HepG2 (cell line): ENCODE results near the gene ZC3H7B. TPM values are rescaled to one million over a fixed set of nuclear protein-coding genes. Genes with fewer than 3 reads are reported as not detected.

Source experiments
- ATAC-seq: fragments of 200-7000 bp; cut with Tn5 transposase; 3 replicates; pipeline ENCODE4 v1.9.1; 2020; ENCODE audit warnings: mild to moderate bottlenecking, moderate library complexity
- BruUV-seq: library from RNA; stranded (reverse); fragments of 400-500 nt; replicated peaks from 2 replicates; lab custom pipeline; 2021; lab: Mats Ljungman, UMichigan
- CTCF ChIA-PET: fragments of 300-600 bp; formaldehyde crosslinking; extraction: SDS; loops from one replicate; lab custom pipeline; 2021; ENCODE audit warnings: low total read pairs, inconsistent platforms, low intra/inter-chr PET ratio; lab: Yijun Ruan, JAX
- POLR2A ChIA-PET: fragments of 350-600 bp; sonication (Branson Sonifier 250); formaldehyde crosslinking; loops from one replicate; lab custom pipeline; 2020; ENCODE audit warnings: antibody characterized with exemption, inconsistent platforms; lab: Yijun Ruan, JAX
- DNase-seq: peaks from one replicate; pipeline ENCODE4 v3.0.0-alpha.2; 2015; ENCODE audit warnings: low spot score
- FAIRE-seq: peaks from 3 replicates; lab custom pipeline; 2011; peaks lifted over from hg19 to GRCh38; lab: Jason Lieb, UNC
- H2AFZ ChIP-seq: one replicate; pipeline ENCODE4 v1.6.1; 2011; ENCODE audit warnings: low read length, inconsistent platforms
- H3K27ac ChIP-seq: fragments of 300-600 bp; 3 replicates; pipeline ENCODE4 v1.8.0; 2011; ENCODE audit warnings: mixed run types, mild to moderate bottlenecking, mixed read lengths, low read length, inconsistent platforms; ENCODE audit not compliant: insufficient read depth; ENCODE audit errors: extremely low read length
- H3K27me3 ChIP-seq, 2 experiments: fragments of 200-600 bp in 1 of 2; 2 replicates in 1 of 2; 3 replicates in 1 of 2; pipeline versions ENCODE4 v1.6.0 to v1.8.0; 2011; ENCODE audit warnings: low read length in 2 of 2, mild to moderate bottlenecking in 2 of 2, moderate library complexity in 2 of 2, inconsistent platforms in 1 of 2; ENCODE audit not compliant: insufficient read depth in 2 of 2, control insufficient read depth in 1 of 2
- H3K36me3 ChIP-seq, 2 experiments: fragments of 200-600 bp in 1 of 2; replicated peaks in 1 of 2; 2 replicates in 1 of 2; 3 replicates in 1 of 2; pipeline versions ENCODE4 v1.5.1 to v1.8.0; 2011; ENCODE audit warnings: low read length in 2 of 2, inconsistent platforms in 1 of 2; ENCODE audit not compliant: insufficient read depth in 2 of 2, control insufficient read depth in 1 of 2
- H3K4me1 ChIP-seq: 2 replicates; pipeline ENCODE4 v1.5.1; 2012; ENCODE audit warnings: low read length, inconsistent platforms; ENCODE audit not compliant: insufficient read depth
- H3K4me2 ChIP-seq: 2 replicates; pipeline ENCODE4 v1.6.0; 2011; ENCODE audit warnings: low read depth, low read length, inconsistent platforms
- H3K4me3 ChIP-seq, 3 experiments: fragments of 200-600 bp in 1 of 3; sonication (generic), shearing (Covaris generic) in 1 of 3; replicated peaks in 1 of 3; 2 replicates each; pipeline ENCODE4 v1.5.1; 2011 to 2016; ENCODE audit warnings: low read length in 3 of 3, inconsistent platforms in 2 of 3, low read depth in 2 of 3, mild to moderate bottlenecking in 2 of 3, control low read depth in 1 of 3, mixed read lengths in 1 of 3; ENCODE audit not compliant: insufficient read depth in 1 of 3
- H3K79me2 ChIP-seq: one replicate; pipeline ENCODE4 v1.6.1; 2011; ENCODE audit warnings: low read length, inconsistent platforms; ENCODE audit not compliant: insufficient read depth
- H3K9ac ChIP-seq: 2 replicates; pipeline ENCODE4 v1.6.0; 2011; ENCODE audit warnings: mild to moderate bottlenecking, low read depth, low read length, inconsistent platforms; ENCODE audit not compliant: insufficient read depth
- H3K9me3 ChIP-seq: 2 replicates; pipeline ENCODE4 v1.5.1; 2012; ENCODE audit warnings: mild to moderate bottlenecking, low read length
- H4K20me1 ChIP-seq: 2 replicates; pipeline ENCODE4 v1.6.0; 2011; ENCODE audit warnings: inconsistent platforms, mild to moderate bottlenecking, low read length, moderate library complexity; ENCODE audit not compliant: insufficient read depth
- EP300 ChIP-seq, 3 experiments: sonication (generic) in 1 of 3; formaldehyde crosslinking in 1 of 3; IDR thresholded peaks; 2 replicates each; pipeline versions ENCODE4 v1.5.1 to v1.6.1; 2011 to 2020; ENCODE audit warnings: low read depth in 2 of 3, low read length in 2 of 3, borderline replicate concordance in 1 of 3, improper control_type of control experiment in 1 of 3, mild to moderate bottlenecking in 1 of 3, missing genetic modification reagents in 1 of 3, moderate library complexity in 1 of 3
- NR2F6 ChIP-seq, 2 experiments: IDR thresholded peaks; 2 replicates each; pipeline ENCODE4 v1.6.1; 2016; ENCODE audit warnings: antibody characterized with exemption in 1 of 2, mild to moderate bottlenecking in 1 of 2
- ZIK1 ChIP-seq: sonication (generic); formaldehyde crosslinking; IDR thresholded peaks from 2 replicates; pipeline ENCODE4 v1.5.0; 2020; ENCODE audit warnings: mild to moderate bottlenecking, low read depth, missing genetic modification reagents, borderline replicate concordance
- ZNF101 ChIP-seq: sonication (generic); formaldehyde crosslinking; IDR thresholded peaks from 2 replicates; pipeline ENCODE4 v1.4.0; 2020; ENCODE audit warnings: mild to moderate bottlenecking, low read depth, missing genetic modification reagents, borderline replicate concordance
- ZNF451 ChIP-seq: sonication (generic); formaldehyde crosslinking; IDR thresholded peaks from 2 replicates; pipeline ENCODE4 v1.5.0; 2020; ENCODE audit warnings: mild to moderate bottlenecking, missing genetic modification reagents
- ZNF530 ChIP-seq: sonication (generic); formaldehyde crosslinking; IDR thresholded peaks from 2 replicates; pipeline ENCODE4 v1.5.0; 2020; ENCODE audit warnings: low read depth, mild to moderate bottlenecking, missing genetic modification reagents
- ZNF792 ChIP-seq: IDR thresholded peaks from 2 replicates; pipeline ENCODE4 v1.6.1; 2016
- WGBS: methylation state at CpG from one replicate; pipeline ENCODE4 v1.1.6; 2017; ENCODE audit warnings: low lambda C conversion rate; 5-methylcytosine and 5-hydroxymethylcytosine counted together
- in situ Hi-C: cut with HindIII; loops from 2 replicates; pipeline ENCODE4 v1.10.0; 2017; ENCODE audit warnings: low pct_unique_long_range_greater_than_20kb; ENCODE audit not compliant: extremely low pct_ligation_motif_present
- intact Hi-C: fragments of 100-400 bp; cut with micrococcal nuclease; formaldehyde crosslinking; loops from one replicate; pipeline ENCODE4 v1.10.0; 2022; ENCODE audit not compliant: unreplicated experiment
- polyA plus RNA-seq, 8 experiments: library from polyadenylated mRNA; depleted of rRNA in 3 of 8; stranded (reverse) in 7 of 8; unstranded in 1 of 8; fragments of >200 nt; fragmentation: Illumina TruSeq in 4 of 8; extraction: Trizol in 4 of 8; gene quantifications; 2 replicates each; pipeline versions ENCODE4 v1.2.1 to v1.2.3, GENCODE V29; 2011 to 2016; ENCODE audit warnings: low read depth in 4 of 8, missing spikeins in 1 of 8, mixed read lengths in 1 of 8; ENCODE audit not compliant: insufficient read depth in 1 of 8
- total RNA-seq, 5 experiments: library from RNA; depleted of rRNA; stranded (reverse); fragments of >200 nt; fragmentation: Illumina TruSeq; extraction: Trizol; gene quantifications; 2 replicates each; pipeline ENCODE4 v1.2.3, GENCODE V29; 2016; ENCODE audit warnings: low read depth in 1 of 5
- TF ChIP-seq, protein P1 (sequence below): sonication (generic); formaldehyde crosslinking; IDR thresholded peaks from 2 replicates; pipeline ENCODE4 v1.5.1; 2020; ENCODE audit warnings: mild to moderate bottlenecking, missing genetic modification reagents, borderline replicate concordance
- TF ChIP-seq, protein P2 (sequence below): sonication (generic); formaldehyde crosslinking; IDR thresholded peaks from 2 replicates; pipeline ENCODE4 v1.4.0; 2020; ENCODE audit warnings: missing genetic modification reagents
- TF ChIP-seq, protein P3 (sequence below): sonication (generic); formaldehyde crosslinking; IDR thresholded peaks from 2 replicates; pipeline ENCODE4 v1.5.0; 2020; ENCODE audit warnings: mild to moderate bottlenecking, missing genetic modification reagents
- TF ChIP-seq, protein P4 (sequence below): sonication (generic); formaldehyde crosslinking; IDR thresholded peaks from 2 replicates; pipeline ENCODE4 v1.8.0; 2022; ENCODE audit warnings: mild to moderate bottlenecking, missing genetic modification reagents, moderate library complexity

ZC3H7B gene
- total and polyA plus RNA-seq, 2 of the 13 experiments (the other 11 are each of a cell fraction or from before 2014, with no cell fraction given), result 26.4 to 37.2 TPM

DNA sequence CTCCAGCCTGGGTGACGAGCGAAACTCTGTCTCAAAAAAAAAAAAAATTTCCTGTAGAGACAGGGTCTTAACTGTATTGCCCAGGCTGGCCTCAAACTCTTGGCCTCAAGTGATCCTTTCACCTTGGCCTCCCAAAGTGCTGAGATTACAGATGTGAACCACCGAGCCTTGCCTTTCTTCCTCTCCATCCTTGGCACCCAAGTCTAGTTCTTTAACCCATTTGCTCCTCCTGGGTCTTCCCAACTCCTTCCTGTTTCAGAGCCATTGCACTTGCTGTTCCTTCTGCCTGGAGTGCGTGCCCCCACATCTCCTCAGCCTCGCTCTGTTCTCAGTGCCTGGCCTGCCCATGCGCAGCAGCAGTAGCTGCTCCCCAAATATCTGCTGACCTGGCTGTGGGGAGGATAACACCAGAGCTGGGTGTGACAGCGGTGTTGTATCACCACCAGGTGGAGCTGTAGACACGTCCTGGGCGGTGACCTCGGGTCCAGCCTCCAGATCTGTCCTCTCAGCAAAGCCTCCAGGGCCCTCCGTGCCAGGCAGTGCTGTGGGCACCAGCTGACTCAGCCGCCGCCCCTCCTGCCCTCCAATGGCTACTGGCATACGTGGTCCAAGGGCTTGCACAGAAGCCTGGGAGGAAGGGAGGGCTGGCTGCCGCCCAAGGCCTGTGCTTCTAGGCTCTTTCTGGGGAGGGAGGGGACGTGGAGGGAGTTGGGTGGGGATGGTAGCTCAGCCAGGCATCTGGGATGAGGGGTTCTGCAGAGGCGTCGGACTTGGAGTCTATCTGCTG, 102.4 kb downstream of the ZC3H7B start:
- DNase-seq (peak; percentile 76), FAIRE-seq (peak; percentile 84), ATAC-seq (peak; percentile 92)
- ChIA-PET CTCF (interaction anchor here (1.5 to 3.5 kb wide), 4 partner anchors 97 to 130 kb away, joined by 5 to 37 read pairs (median 10); no protein-coding TSS in a partner anchor), POLR2A (interaction anchor here (0.5 to 3.3 kb wide), 8 partner anchors 15 to 123 kb away, joined by 3 to 31 read pairs (median 6); partner anchors contain the start of genes ACO2, PHF5A, TEF and TOB2)
- H3K4me1 ChIP-seq, result peaks cover 47% of the 10 kb centered on the region
- H3K4me2 ChIP-seq, result peak overlapping the region; percentile 59
- no peaks in the 10 kb centered on the region for H4K20me1 ChIP-seq
- no peak overlapping the region for H2AFZ ChIP-seq
- no TSS peak for BruUV-seq
- in situ Hi-C loops (loop anchor here (5.0 kb wide), 1 partner anchor 114 kb away; no protein-coding TSS in a partner anchor), intact Hi-C loops (loop anchor here (1.0 to 2.0 kb wide), 2 partner anchors 98 to 113 kb away; no protein-coding TSS in a partner anchor)
- WGBS, result 32% methylated on average over 13 of the region's 18 CpGs
- no peak overlapping the region for H3K9ac ChIP-seq
- H3K36me3 ChIP-seq, result no peaks in the 10 kb centered on the region
- no peaks in the 10 kb centered on the region for H3K9me3 ChIP-seq
- H3K4me3 ChIP-seq, result peak overlapping the region in 1 of 3 experiments; percentile 56; a peak in 1 of 6 replicates
- no peak overlapping the region for H3K27ac ChIP-seq
- H3K27me3 ChIP-seq, result no peaks in the 10 kb centered on the region
- H3K79me2 ChIP-seq, result no peaks in the 10 kb centered on the region
- TF ChIP-seq ZNF530 (CRISPR knock-in tag), result no peak
- no peak for TF ChIP-seq ZNF101 (CRISPR knock-in tag)
- TF ChIP-seq, protein P1, sequence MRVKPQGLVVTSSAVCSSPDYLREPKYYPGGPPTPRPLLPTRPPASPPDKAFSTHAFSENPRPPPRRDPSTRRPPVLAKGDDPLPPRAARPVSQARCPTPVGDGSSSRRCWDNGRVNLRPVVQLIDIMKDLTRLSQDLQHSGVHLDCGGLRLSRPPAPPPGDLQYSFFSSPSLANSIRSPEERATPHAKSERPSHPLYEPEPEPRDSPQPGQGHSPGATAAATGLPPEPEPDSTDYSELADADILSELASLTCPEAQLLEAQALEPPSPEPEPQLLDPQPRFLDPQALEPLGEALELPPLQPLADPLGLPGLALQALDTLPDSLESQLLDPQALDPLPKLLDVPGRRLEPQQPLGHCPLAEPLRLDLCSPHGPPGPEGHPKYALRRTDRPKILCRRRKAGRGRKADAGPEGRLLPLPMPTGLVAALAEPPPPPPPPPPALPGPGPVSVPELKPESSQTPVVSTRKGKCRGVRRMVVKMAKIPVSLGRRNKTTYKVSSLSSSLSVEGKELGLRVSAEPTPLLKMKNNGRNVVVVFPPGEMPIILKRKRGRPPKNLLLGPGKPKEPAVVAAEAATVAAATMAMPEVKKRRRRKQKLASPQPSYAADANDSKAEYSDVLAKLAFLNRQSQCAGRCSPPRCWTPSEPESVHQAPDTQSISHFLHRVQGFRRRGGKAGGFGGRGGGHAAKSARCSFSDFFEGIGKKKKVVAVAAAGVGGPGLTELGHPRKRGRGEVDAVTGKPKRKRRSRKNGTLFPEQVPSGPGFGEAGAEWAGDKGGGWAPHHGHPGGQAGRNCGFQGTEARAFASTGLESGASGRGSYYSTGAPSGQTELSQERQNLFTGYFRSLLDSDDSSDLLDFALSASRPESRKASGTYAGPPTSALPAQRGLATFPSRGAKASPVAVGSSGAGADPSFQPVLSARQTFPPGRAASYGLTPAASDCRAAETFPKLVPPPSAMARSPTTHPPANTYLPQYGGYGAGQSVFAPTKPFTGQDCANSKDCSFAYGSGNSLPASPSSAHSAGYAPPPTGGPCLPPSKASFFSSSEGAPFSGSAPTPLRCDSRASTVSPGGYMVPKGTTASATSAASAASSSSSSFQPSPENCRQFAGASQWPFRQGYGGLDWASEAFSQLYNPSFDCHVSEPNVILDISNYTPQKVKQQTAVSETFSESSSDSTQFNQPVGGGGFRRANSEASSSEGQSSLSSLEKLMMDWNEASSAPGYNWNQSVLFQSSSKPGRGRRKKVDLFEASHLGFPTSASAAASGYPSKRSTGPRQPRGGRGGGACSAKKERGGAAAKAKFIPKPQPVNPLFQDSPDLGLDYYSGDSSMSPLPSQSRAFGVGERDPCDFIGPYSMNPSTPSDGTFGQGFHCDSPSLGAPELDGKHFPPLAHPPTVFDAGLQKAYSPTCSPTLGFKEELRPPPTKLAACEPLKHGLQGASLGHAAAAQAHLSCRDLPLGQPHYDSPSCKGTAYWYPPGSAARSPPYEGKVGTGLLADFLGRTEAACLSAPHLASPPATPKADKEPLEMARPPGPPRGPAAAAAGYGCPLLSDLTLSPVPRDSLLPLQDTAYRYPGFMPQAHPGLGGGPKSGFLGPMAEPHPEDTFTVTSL (CRISPR knock-in tag), result no peak
- peak; percentile 44; the same call in 1 of the 2 replicates for TF ChIP-seq NR2F6 (IDR thresholded peaks at IDR 0.05)
- peak; percentile 77; the same call in 1 of the 2 replicates for TF ChIP-seq NR2F6 (CRISPR knock-in tag; IDR thresholded peaks at IDR 0.05)
- TF ChIP-seq, protein P2, sequence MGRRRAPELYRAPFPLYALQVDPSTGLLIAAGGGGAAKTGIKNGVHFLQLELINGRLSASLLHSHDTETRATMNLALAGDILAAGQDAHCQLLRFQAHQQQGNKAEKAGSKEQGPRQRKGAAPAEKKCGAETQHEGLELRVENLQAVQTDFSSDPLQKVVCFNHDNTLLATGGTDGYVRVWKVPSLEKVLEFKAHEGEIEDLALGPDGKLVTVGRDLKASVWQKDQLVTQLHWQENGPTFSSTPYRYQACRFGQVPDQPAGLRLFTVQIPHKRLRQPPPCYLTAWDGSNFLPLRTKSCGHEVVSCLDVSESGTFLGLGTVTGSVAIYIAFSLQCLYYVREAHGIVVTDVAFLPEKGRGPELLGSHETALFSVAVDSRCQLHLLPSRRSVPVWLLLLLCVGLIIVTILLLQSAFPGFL (CRISPR knock-in tag), result no peak
- TF ChIP-seq, protein P3, sequence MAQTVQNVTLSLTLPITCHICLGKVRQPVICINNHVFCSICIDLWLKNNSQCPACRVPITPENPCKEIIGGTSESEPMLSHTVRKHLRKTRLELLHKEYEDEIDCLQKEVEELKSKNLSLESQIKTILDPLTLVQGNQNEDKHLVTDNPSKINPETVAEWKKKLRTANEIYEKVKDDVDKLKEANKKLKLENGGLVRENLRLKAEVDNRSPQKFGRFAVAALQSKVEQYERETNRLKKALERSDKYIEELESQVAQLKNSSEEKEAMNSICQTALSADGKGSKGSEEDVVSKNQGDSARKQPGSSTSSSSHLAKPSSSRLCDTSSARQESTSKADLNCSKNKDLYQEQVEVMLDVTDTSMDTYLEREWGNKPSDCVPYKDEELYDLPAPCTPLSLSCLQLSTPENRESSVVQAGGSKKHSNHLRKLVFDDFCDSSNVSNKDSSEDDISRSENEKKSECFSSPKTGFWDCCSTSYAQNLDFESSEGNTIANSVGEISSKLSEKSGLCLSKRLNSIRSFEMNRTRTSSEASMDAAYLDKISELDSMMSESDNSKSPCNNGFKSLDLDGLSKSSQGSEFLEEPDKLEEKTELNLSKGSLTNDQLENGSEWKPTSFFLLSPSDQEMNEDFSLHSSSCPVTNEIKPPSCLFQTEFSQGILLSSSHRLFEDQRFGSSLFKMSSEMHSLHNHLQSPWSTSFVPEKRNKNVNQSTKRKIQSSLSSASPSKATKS (CRISPR knock-in tag), result no peak
- TF ChIP-seq ZIK1 (CRISPR knock-in tag), result no peak
- peak; percentile 60; the same call in 1 of the 2 replicates for TF ChIP-seq ZNF792 (CRISPR knock-in tag)
- no peak for TF ChIP-seq ZNF451 (CRISPR knock-in tag)
- TF ChIP-seq, protein P4, sequence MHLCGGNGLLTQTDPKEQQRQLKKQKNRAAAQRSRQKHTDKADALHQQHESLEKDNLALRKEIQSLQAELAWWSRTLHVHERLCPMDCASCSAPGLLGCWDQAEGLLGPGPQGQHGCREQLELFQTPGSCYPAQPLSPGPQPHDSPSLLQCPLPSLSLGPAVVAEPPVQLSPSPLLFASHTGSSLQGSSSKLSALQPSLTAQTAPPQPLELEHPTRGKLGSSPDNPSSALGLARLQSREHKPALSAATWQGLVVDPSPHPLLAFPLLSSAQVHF (CRISPR knock-in tag), result no peak
- TF ChIP-seq EP300 (IDR thresholded peaks at IDR 0.05; ENCODE audit: low read depth in 2 of 2, low read length in 2 of 2), result no peak
- no peak for TF ChIP-seq EP300 (CRISPR knock-in tag; IDR thresholded peaks at IDR 0.05; ENCODE audit: borderline replicate concordance)
